ENCODE data around the gene KIRREL1. TPM values are rescaled to one million over a fixed set of nuclear protein-coding genes. Genes with fewer than 3 reads are reported as not detected.

The KIRREL1 gene
- total RNA-seq, 1 experiment from 2014 or later, result 30.5 TPM

DNA sequence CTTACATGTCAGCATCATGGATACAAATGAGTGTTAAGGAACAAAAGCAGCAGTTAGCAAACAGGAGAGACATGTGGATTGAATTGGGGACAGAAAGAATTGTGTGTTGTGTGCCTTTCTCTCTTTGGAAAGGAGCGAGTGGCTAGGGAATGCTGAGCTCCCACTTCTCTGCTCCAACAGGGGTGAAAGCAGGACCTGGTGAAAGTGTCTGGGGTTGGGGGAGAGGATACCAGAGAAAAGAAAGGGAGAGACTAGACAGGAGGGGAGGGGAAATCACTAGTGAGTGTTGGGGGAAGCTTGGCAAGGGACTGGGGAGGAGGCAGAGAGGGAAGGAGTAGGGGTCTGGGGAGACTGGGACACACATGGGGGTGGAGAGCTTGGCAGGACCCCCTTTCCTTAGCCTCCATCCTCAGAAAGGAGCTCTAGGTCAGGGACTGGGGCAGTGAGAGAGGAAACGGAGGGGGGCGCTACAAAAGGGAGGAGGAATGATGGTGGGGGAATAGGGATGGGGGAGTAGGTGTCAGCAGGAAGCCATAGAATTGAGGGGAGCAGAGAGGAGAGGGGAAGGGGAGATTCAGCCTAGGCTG lies 2.2 kb downstream of the KIRREL1 start:
- peak overlapping the region in 1 of 2 experiments; percentile 96; a peak in 3 of 5 replicates for H3K4me3 Mint-ChIP-seq
- Histone ChIP-seq H3K9me3 (ENCODE audit: control insufficient read depth, low read depth, low read length) (no peaks in the 10 kb centered on the region), H3K79me1 (ENCODE audit: insufficient read depth, low read depth, low read length, poor library complexity, severe bottlenecking) (no peaks in the 10 kb centered on the region), H3K4ac (ENCODE audit: low read depth, low read length) (no peak overlapping the region), H3K23ac (ENCODE audit: insufficient read length, low read depth, low read length) (no peak overlapping the region), H2AFZ (ENCODE audit: low read length) (no peak overlapping the region), H2AK5ac (ENCODE audit: insufficient read length, low read length) (no peak overlapping the region), H3K23me2 (ENCODE audit: insufficient read length, low read depth, low read length, poor library complexity, severe bottlenecking) (peaks cover 9% of the 10 kb centered on the region), H3K79me2 (ENCODE audit: insufficient read depth, low read length) (peaks cover 26% of the 10 kb centered on the region; the same call in 1 of the 2 replicates), H3K14ac (ENCODE audit: insufficient read depth, low read length) (peak overlapping the region; percentile 53; the same call in 1 of the 2 replicates), H4K20me1 (ENCODE audit: control insufficient read depth, insufficient read depth, insufficient read length) (no peaks in the 10 kb centered on the region), H3T11ph (ENCODE audit: low read length) (no peak overlapping the region), H4K5ac (ENCODE audit: insufficient read length, low read depth, low read length) (no peak overlapping the region), H4K91ac (ENCODE audit: insufficient read length, low read depth, low read length) (no peak overlapping the region), H2BK20ac (ENCODE audit: low read depth, low read length, poor library complexity, severe bottlenecking) (no peak overlapping the region), H3K18ac (ENCODE audit: insufficient read length, low read depth, low read length) (no peak overlapping the region), H2BK15ac (ENCODE audit: low read depth, low read length) (no peak overlapping the region), H2BK12ac (ENCODE audit: insufficient read length, low read depth, low read length) (no peak overlapping the region), H2BK5ac (ENCODE audit: insufficient read length, low read length) (no peak overlapping the region), H4K8ac (replicated peaks; ENCODE audit: insufficient read length, low read depth, low read length) (no peak overlapping the region), H3K9ac (ENCODE audit: extremely low read depth, insufficient read length, low read length) (no peak overlapping the region), H2BK120ac (ENCODE audit: low read depth, low read length, poor library complexity, severe bottlenecking) (no peak overlapping the region), H3K27me3 (ENCODE audit: insufficient read depth, low read length) (no peaks in the 10 kb centered on the region), H3K56ac (ENCODE audit: insufficient read length, low read depth, low read length) (no peak overlapping the region), H3K4me1 (ENCODE audit: insufficient read depth, low read length) (peaks cover 14% of the 10 kb centered on the region; the same call in 1 of the 2 replicates), H3K27ac (ENCODE audit: insufficient read length, low read depth, low read length) (no peak overlapping the region), H3K4me2 (ENCODE audit: insufficient read depth, insufficient read length, low read length) (peak overlapping the region; percentile 39)
- H3K27me3 Mint-ChIP-seq (ENCODE audit: low read depth), result peaks cover 10% of the 10 kb centered on the region
- H3K4me1 Mint-ChIP-seq, result peaks cover 28 to 57% of the 10 kb centered on the region in 2 experiments
- H3K36me3 Mint-ChIP-seq (ENCODE audit: insufficient read depth in 1 of 3, low read depth in 3 of 3), result 0 out of 7 replicates have a peak, but pooled peaks cover 0 to 2% (median 0%) of the 10 kb centered on the region in 3 experiments
- whole genome bisulfite sequencing (ENCODE audit: extremely low coverage, insufficient read length, low lambda C conversion rate), result no CpG with 5 or more reads among the region's 3 CpGs
- DNase-seq, result no peak
- TF ChIP-seq, protein P1, sequence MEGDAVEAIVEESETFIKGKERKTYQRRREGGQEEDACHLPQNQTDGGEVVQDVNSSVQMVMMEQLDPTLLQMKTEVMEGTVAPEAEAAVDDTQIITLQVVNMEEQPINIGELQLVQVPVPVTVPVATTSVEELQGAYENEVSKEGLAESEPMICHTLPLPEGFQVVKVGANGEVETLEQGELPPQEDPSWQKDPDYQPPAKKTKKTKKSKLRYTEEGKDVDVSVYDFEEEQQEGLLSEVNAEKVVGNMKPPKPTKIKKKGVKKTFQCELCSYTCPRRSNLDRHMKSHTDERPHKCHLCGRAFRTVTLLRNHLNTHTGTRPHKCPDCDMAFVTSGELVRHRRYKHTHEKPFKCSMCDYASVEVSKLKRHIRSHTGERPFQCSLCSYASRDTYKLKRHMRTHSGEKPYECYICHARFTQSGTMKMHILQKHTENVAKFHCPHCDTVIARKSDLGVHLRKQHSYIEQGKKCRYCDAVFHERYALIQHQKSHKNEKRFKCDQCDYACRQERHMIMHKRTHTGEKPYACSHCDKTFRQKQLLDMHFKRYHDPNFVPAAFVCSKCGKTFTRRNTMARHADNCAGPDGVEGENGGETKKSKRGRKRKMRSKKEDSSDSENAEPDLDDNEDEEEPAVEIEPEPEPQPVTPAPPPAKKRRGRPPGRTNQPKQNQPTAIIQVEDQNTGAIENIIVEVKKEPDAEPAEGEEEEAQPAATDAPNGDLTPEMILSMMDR (conservative IDR thresholded peaks at IDR 0.05), result 0 out of 3 replicates have a peak, but pooled peaks have one; percentile 10
- peak overlapping the region; percentile 46 to 83 (median 70); a peak in 5 of 7 replicates for H3K27ac Mint-ChIP-seq
- peaks cover 0 to 2% of the 10 kb centered on the region in 2 experiments; a peak in 1 of 5 replicates for H3K9me3 Mint-ChIP-seq

Measured in H9 (cell line).